SK-N-SH (cell line): ENCODE measurements around the gene TRAPPC6A.

Experiments
- CTCF ChIP-seq: fragments of 200-600 bp; sonication (generic); IDR thresholded peaks from 2 replicates; pipeline ENCODE4 v1.6.1; 2017; ENCODE audit warnings: antibody characterized with exemption, mild to moderate bottlenecking, moderate library complexity
- EP300 ChIP-seq, 2 experiments: IDR thresholded peaks; 2 replicates each; pipeline versions ENCODE4 v1.4.0 to v1.6.1; 2012; ENCODE audit warnings: borderline replicate concordance in 1 of 2, low read depth in 1 of 2, low read length in 1 of 2
- GATA2 ChIP-seq: sonication (generic); formaldehyde crosslinking; IDR thresholded peaks from 2 replicates; pipeline ENCODE4 v1.5.0; 2020; ENCODE audit warnings: mild to moderate bottlenecking, missing genetic modification reagents
- MAX ChIP-seq: IDR thresholded peaks from 2 replicates; pipeline ENCODE4 v1.4.0; 2012; ENCODE audit warnings: low read depth
- NFIC ChIP-seq: IDR thresholded peaks from 2 replicates; pipeline ENCODE4 v1.4.0; 2012; ENCODE audit warnings: borderline replicate concordance
- NRF1 ChIP-seq: IDR thresholded peaks from 2 replicates; pipeline ENCODE4 v1.6.1; 2012; ENCODE audit warnings: low read depth, mild to moderate bottlenecking, low read length
- TAF1 ChIP-seq: IDR thresholded peaks from 2 replicates; pipeline ENCODE4 v1.6.1; 2012; ENCODE audit warnings: low read depth, mild to moderate bottlenecking, low read length, moderate library complexity, borderline replicate concordance
- USF2 ChIP-seq: fragments of 150-350 bp; IDR thresholded peaks from 2 replicates; pipeline ENCODE4 v1.6.1; 2017; ENCODE audit warnings: antibody characterized with exemption, low read length, low read depth, borderline replicate concordance

- TF ChIP-seq EP300 (IDR thresholded peaks at IDR 0.05; ENCODE audit: borderline replicate concordance in 1 of 2, low read depth in 1 of 2, low read length in 1 of 2) (no peak), MAX (no peak), CTCF (no peak), USF2 (no peak), NRF1 (no peak), NFIC (no peak), GATA2 (CRISPR knock-in tag) (no peak), TAF1 (no peak)
Observed at GRCh38 chr19:45156011-45156630, 21.9 kb downstream of the TRAPPC6A start.
